Thyroid gland (tissue), 4 donors: ENCODE measurements around the gene CD6. TPM values are rescaled to one million over a fixed set of nuclear protein-coding genes. Genes with fewer than 3 reads are reported as not detected.

Experiments used
- DNase-seq, 2 donors: peaks; one replicate each; pipeline ENCODE4 v3.0.0-alpha.2; 2019
- H3K27ac ChIP-seq, 3 donors: fragments of 200-600 bp; sonication (generic); 1 replicate in 2 of 3; 2 replicates in 1 of 3; pipeline ENCODE4 v1.5.1; 2016 to 2019; ENCODE audit warnings: mild to moderate bottlenecking in 1 of 3, moderate library complexity in 1 of 3
- H3K27me3 ChIP-seq: fragments of 200-600 bp; sonication (generic); one replicate; pipeline ENCODE4 v1.5.1; 2019
- H3K36me3 ChIP-seq, 2 donors: fragments of 200-600 bp; sonication (generic); one replicate each; pipeline ENCODE4 v1.5.1; 2016 to 2019
- H3K4me1 ChIP-seq, 2 donors: fragments of 200-600 bp; sonication (generic); one replicate each; pipeline ENCODE4 v1.5.1; 2017 to 2019
- H3K4me3 ChIP-seq, 3 donors: fragments of 200-600 bp; sonication (generic); replicated peaks in 1 of 3; 1 replicate in 2 of 3; 2 replicates in 1 of 3; pipeline ENCODE4 v1.5.1; 2016; ENCODE audit warnings: mild to moderate bottlenecking in 1 of 3
- H3K9me3 ChIP-seq: fragments of 200-600 bp; sonication (generic); one replicate; pipeline ENCODE4 v1.5.1; 2017
- CTCF ChIP-seq, 6 experiments: fragments of 200-600 bp in 3 of 6; fragments of 450-650 bp in 3 of 6; sonication (generic) in 3 of 6; IDR thresholded peaks; one replicate each; pipeline ENCODE4 v1.5.1; 2016 to 2019; ENCODE audit warnings: antibody characterized with exemption in 6 of 6, mild to moderate bottlenecking in 2 of 6, inconsistent platforms in 1 of 6, moderate library complexity in 1 of 6
- POLR2A ChIP-seq, 2 donors: fragments of 450-650 bp; IDR thresholded peaks; one replicate each; pipeline ENCODE4 v1.6.1; 2017; ENCODE audit warnings: antibody characterized with exemption in 2 of 2, mild to moderate bottlenecking in 2 of 2, moderate library complexity in 1 of 2
- WGBS, 2 donors: methylation state at CpG; one replicate each; pipeline ENCODE4 v1.1.5; 2017; 5-methylcytosine and 5-hydroxymethylcytosine counted together
- intact Hi-C: fragments of 100-400 bp; cut with DNase I; formaldehyde crosslinking; loops from one replicate; pipeline ENCODE4 v1.15.1; 2023
- small RNA-seq: library from RNA; depleted of rRNA; stranded (forward); fragments of <200 nt; gene quantifications from one replicate; pipeline ENCODE3, GENCODE V24; 2016
- total RNA-seq, 4 donors: library from RNA; depleted of rRNA; stranded (reverse); fragments of >200 nt; gene quantifications; one replicate each; pipeline ENCODE4 v1.2.3, GENCODE V29; 2016

CD6 gene
- total RNA-seq, 4 donors from 2014 or later = 0.40 to 2.7 (median 0.69) TPM

- no peak for DNase-seq
- intact Hi-C loops = no loop called here
- TF ChIP-seq POLR2A (IDR thresholded peaks at IDR 0.05) (no peak), CTCF (IDR thresholded peaks at IDR 0.05) (no peak)
- no peaks in the 10 kb centered on the region for H3K9me3 ChIP-seq
- no peak overlapping the region for H3K27ac ChIP-seq
- no peaks in the 10 kb centered on the region for H3K4me1 ChIP-seq
- H3K27me3 ChIP-seq = no peaks in the 10 kb centered on the region
- H3K36me3 ChIP-seq = no peaks in the 10 kb centered on the region
- 92 to 93% methylated on average over 8 of the region's 8 CpGs for WGBS, 2 donors
- no peak overlapping the region for H3K4me3 ChIP-seq
Measured at GRCh38 chr11:61066645-61067044, 95.2 kb downstream of the CD6 start.

GRCh38 chr11:61067782-61068446 lies 96.4 kb downstream of the CD6 start:
- Histone ChIP-seq H3K36me3 (no peaks in the 10 kb centered on the region), H3K27ac (no peak overlapping the region), H3K27me3 (no peaks in the 10 kb centered on the region), H3K9me3 (no peaks in the 10 kb centered on the region), H3K4me1 (no peaks in the 10 kb centered on the region), H3K4me3 (no peak overlapping the region)
- 79 to 81% methylated on average over 14 of the region's 14 CpGs for WGBS, 2 donors
- no peak for DNase-seq
- TF ChIP-seq POLR2A (IDR thresholded peaks at IDR 0.05) = no peak
- TF ChIP-seq CTCF (IDR thresholded peaks at IDR 0.05) = no peak
- intact Hi-C loops = no loop called here

GRCh38 chr11:61068581-61068980 lies 97.1 kb downstream of the CD6 start:
- Histone ChIP-seq H3K4me1 (no peaks in the 10 kb centered on the region), H3K36me3 (no peaks in the 10 kb centered on the region), H3K27me3 (no peaks in the 10 kb centered on the region), H3K4me3 (no peak overlapping the region), H3K9me3 (no peaks in the 10 kb centered on the region), H3K27ac (no peak overlapping the region)
- WGBS, 2 donors = 86 to 87% methylated on average over 9 of the region's 9 CpGs
- TF ChIP-seq POLR2A (IDR thresholded peaks at IDR 0.05) (no peak), CTCF (IDR thresholded peaks at IDR 0.05) (no peak)
- intact Hi-C loops = no loop called here
- no peak for DNase-seq

- Histone ChIP-seq H3K4me1 (no peaks in the 10 kb centered on the region), H3K9me3 (no peaks in the 10 kb centered on the region), H3K27me3 (no peaks in the 10 kb centered on the region), H3K36me3 (no peaks in the 10 kb centered on the region), H3K27ac (no peak overlapping the region), H3K4me3 (no peak overlapping the region)
- WGBS, 2 donors = 81 to 82% methylated on average over 4 of the region's 4 CpGs
- intact Hi-C loops = no loop called here
- TF ChIP-seq CTCF (IDR thresholded peaks at IDR 0.05) = no peak
- no peak for TF ChIP-seq POLR2A (IDR thresholded peaks at IDR 0.05)
- no peak for DNase-seq
Measured at GRCh38 chr11:61069427-61069826, 97.9 kb downstream of the CD6 start.

Small RNAs within 50 kb of the gene (small RNA-seq; reads per million reads assigned to genes)
- gene RNU6-933P = not detected

Other genes starting within 250 kb of the CD6 start
- gene MS4A18, start 247.0 kb upstream of the CD6 start, total RNA-seq = not detected
- not detected for gene MS4A15, start 214.8 kb upstream of the CD6 start, total RNA-seq
- gene MS4A10, start 186.3 kb upstream of the CD6 start, total RNA-seq = not detected
- 10 to 100 TPM in 2 of 4 donors, 1 to 10 TPM in 2; 6.7 to 19.6 (median 14.2) TPM for gene CCDC86, start 129.6 kb upstream of the CD6 start, total RNA-seq
- gene PTGDR2, start 115.7 kb upstream of the CD6 start, total RNA-seq = under 1 TPM in 1 of 4 donors, not detected in 3; 0.11 TPM
- gene ZP1, start 104.1 kb upstream of the CD6 start, total RNA-seq = not detected
- 10 to 100 TPM; 38.0 to 94.4 (median 71.5) TPM for gene PRPF19, start 65.1 kb upstream of the CD6 start, total RNA-seq
- gene TMEM109, start 57.5 kb upstream of the CD6 start, total RNA-seq = 100 to 1,000 TPM in 2 of 4 donors, 10 to 100 TPM in 2; 61.9 to 105 (median 96.0) TPM
- gene TMEM132A, start 47.2 kb upstream of the CD6 start, total RNA-seq = 1 to 10 TPM; 3.3 to 8.3 (median 3.9) TPM
- 10 to 100 TPM in 2 of 4 donors, 1 to 10 TPM in 2; 6.3 to 16.5 (median 8.9) TPM for gene SLC15A3, start 19.5 kb upstream of the CD6 start, total RNA-seq
- gene CD5, start 130.8 kb downstream of the CD6 start, total RNA-seq = under 1 TPM in 3 of 4 donors, not detected in 1; 0.56 to 0.83 (median 0.81) TPM
- 10 to 100 TPM; 13.0 to 18.2 (median 15.9) TPM for gene VPS37C, start 189.7 kb downstream of the CD6 start, total RNA-seq
- gene PGA3, start 231.8 kb downstream of the CD6 start, total RNA-seq = 1 to 10 TPM in 2 of 4 donors, not detected in 2; 4.3 to 7.9 TPM